ENCODE data around the gene PNO1.
"Not testable (repeated sequence)": the region's sequence is repeated elsewhere in the genome, so short reads cannot be mapped to it uniquely, and the experiment has no call there.

Gene PNO1

GRCh38 chr2:68157002-68157401 is 686 bp upstream of the PNO1 start:
- DNase-seq (ENCODE audit: low read depth): no peak

DNA sequence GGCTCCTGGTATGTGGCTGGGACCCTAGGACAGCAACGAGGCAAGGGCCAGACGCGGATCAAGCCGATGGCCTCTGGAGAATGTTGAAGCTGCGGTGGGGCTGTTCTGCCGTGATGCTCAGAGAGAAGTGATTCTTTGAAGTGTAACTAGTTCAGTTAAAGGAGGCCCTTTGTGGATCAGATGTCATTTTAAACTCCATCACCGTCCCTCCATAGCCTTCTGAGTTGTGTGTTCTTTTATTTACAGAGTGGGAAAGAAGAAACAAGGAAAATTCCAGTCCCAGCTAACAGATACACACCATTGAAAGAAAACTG is 403 bp downstream of the PNO1 start:
- no peak for DNase-seq (ENCODE audit: low read depth)

- DNase-seq (ENCODE audit: low read depth): no peak
These were observed 6.0 kb downstream of the PNO1 start for GRCh38 chr2:68163641-68164040.

DNA sequence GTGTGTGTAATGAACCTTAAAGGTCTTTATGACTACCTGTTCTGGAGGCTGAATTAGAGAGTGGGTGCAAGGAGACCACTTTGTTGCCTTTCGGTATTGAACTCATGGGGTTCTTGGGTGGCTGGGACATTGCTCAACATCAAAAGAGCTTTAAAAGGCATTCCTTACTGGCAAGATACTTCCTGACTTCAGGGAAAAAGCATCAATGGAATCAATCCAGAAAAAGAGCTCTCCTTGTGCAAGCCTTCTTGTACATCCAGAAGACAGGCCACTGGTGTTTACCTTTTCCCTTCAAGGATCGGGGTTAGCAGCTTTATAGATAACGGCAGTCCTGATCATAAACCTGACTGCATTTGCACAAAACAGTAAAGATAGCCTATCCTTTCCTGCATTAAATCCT is 9.5 kb downstream of the PNO1 start:
- peak; percentile 34 for DNase-seq (ENCODE audit: low read depth)

- DNase-seq (ENCODE audit: low read depth): no peak
These were observed 11.6 kb downstream of the PNO1 start for GRCh38 chr2:68169308-68169707.

DNA sequence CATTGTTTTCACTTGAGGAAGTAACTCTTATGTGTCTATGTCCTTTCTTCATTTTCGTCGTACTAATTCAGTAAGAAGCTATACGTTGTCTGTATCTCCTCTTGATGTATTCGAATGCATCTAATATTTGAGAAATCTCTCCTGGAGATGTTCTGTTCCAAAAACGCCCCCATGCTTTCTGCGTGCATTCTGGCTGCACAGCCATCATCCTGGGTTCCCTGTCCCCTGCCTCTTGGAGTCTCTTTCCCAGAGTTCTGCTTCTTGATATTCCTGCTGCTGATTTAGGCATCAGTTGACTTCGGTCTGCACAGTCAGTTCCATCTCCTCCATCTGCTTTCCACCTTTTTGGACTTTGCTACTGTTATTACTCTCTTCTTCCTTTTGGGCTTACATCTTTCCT is 13.5 kb downstream of the PNO1 start:
- no peak for DNase-seq (ENCODE audit: low read depth)

DNA sequence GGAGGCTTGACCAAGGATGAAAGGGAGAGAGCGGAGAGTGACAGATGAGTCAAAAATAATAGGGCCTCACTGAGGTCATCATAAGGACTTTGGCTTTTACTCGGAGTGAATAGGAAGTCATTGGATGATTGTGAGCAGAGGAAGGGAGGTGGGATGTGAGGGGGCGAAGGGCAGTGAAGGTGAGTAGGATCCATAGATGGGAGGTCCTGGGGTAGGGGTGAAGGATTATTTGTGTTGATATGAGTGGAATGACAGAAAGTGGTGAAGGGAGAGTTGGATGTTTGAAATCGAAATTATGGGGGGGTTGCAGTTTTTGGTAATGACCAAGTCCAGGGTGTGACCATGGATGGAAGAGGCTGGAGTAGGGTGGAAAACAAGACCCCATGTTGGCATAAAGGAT is 14.0 kb downstream of the PNO1 start:
- no peak for DNase-seq (ENCODE audit: low read depth)

GRCh38 chr2:68172521-68172920 is 14.8 kb downstream of the PNO1 start:
- DNase-seq (ENCODE audit: low read depth): no peak

DNA sequence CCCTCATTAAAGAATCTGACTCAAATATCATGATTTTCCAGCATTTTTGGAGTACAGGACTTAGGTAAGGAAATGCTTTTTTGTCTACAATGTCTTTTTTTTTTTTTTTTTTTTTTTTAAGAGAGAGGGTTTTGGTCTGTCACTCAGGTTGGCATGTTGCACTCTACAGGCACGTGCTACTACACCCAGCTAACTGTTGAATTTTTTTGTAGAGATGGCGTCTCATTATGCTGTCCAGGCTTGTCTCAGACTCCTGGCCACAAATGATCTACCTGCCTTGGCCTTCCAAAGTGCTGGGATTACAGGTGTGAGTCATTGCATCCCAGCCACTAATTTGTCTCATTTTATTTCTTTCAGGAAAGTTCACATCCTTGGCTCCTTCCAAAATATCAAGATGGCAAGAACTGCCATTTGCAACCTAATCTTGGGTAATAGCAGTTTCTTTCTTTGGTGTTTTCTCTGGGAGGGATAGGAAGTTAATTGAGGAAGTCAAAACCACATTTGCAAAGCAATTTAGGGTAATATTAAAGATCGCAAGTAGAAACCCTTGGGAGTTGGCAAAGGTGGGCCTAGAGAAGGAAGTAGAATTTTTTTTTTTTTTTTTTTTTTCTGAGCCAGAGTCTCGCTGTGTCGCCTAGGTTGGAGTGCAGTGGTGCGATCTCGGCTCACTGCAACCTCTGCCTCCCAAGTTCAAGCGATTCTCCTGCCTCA is 15.5 kb downstream of the PNO1 start:
- no peak for DNase-seq (ENCODE audit: low read depth)

DNA sequence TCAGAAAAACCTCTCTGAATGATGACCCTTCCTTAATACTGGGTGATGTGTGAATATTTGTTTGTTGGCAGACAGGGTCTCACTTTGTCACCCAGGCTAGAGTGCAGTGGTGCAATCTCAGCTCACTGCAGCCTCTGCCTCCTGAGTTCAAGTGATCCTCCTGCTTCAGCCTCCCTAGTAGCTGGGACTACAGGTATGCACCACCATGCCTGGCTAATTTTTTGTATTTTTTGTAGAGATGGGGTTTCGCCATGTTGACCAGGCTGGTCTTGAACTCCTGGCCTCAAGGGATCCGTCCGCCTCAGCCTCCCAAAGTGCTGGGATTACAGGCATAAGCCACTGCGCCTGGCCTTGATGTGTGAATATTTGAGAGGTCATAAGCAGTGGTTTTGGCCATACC is 17.5 kb downstream of the PNO1 start:
- DNase-seq (ENCODE audit: low read depth): not testable (repeated sequence)

- no peak for DNase-seq (ENCODE audit: low read depth)
These were observed 19.0 kb downstream of the PNO1 start for GRCh38 chr2:68176657-68177056.

DNA sequence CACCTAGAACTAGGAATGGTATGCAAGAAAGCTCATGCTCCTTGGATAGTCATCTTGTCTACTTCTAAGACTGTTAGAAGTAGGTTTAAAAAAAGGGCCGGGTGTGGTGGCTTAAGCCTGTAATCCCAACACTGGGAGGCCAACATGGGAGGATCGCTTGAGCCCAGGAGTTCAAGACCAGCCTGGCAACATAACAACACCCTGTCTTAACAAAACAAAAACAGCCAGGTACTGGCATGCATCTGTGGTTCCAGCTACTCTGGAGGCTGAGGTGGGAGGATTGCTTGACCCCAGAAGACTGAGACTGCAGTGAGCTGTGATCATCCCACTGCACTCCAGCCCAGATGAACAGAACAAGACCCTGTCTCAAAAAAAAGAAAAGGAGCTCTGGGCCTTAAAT is 19.9 kb downstream of the PNO1 start:
- no peak for DNase-seq (ENCODE audit: low read depth)

GRCh38 chr2:68178432-68178831 is 20.7 kb downstream of the PNO1 start:
- DNase-seq (ENCODE audit: low read depth): no peak

GRCh38 chr2:68178954-68179627 is 21.4 kb downstream of the PNO1 start:
- DNase-seq (ENCODE audit: low read depth): no peak

- DNase-seq (ENCODE audit: low read depth): no peak
These were observed 25.2 kb downstream of the PNO1 start for GRCh38 chr2:68182902-68183301.

DNA sequence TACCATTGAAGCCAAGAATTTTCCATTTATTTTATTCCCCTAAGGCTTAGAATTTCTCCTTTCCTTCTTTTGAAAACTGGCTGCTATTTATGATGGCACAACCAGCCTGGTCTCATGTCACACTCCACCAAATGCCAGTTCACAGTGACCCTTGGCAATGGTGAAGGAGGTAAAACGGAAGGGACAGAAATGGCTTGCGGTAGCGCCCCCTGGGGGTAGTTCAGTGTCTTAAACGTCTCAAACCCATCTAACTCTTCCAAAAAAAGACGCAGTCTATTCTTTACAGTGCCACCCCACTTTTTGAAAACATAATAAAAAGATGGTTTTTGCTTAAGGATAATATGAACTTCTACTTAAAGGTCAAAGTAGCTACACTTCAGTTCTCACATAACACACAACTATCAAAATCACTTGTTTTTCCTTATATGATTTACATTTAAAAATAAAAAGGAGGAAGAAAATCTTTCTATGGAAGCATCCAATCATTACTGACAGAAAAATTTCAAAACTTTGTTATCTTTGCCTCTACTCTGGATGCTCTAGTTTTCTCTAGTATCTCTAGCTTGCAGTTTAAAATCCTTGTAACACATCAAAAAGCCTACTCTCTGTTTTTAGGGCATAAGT is 28.0 kb downstream of the PNO1 start:
- peak; percentile 50 for DNase-seq (ENCODE audit: low read depth)

DNA sequence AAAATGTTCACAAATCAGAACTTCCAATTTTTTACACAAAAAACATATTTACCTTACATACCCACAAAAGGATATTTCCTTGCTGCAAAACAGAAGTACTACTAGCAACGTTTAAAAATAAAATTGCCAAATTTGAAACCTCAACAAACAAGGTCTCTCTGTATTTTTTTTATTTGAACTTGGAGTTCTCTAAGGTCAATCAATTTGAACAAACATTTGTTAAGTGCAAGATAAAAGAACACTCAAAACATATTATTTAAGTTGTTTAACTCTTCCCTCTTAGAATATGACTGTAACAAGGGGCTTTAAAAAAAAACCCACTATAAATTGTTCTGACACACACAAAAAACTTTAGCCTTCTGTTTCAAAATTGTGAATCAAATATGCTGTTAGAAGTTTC is 29.6 kb downstream of the PNO1 start:
- no peak for DNase-seq (ENCODE audit: low read depth)

DNA sequence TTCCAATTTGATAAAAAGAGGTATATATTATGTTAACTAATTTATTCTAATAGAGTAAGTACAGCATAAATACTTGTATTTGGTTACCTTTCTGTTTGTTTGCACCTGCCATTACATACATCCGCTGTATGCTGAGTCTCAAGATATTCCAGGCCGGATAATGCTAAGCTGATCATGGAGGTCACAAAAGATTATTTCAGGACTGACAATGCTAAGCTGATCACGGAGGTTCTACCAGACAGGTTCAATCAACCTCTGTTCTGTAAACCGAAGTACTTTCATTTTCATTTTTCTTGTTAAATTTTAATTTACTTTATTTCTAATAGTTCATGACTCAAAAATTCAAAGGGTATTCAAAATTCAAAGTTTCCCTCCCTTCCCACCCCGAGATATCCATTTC is 31.1 kb downstream of the PNO1 start:
- no peak for DNase-seq (ENCODE audit: low read depth)

DNA sequence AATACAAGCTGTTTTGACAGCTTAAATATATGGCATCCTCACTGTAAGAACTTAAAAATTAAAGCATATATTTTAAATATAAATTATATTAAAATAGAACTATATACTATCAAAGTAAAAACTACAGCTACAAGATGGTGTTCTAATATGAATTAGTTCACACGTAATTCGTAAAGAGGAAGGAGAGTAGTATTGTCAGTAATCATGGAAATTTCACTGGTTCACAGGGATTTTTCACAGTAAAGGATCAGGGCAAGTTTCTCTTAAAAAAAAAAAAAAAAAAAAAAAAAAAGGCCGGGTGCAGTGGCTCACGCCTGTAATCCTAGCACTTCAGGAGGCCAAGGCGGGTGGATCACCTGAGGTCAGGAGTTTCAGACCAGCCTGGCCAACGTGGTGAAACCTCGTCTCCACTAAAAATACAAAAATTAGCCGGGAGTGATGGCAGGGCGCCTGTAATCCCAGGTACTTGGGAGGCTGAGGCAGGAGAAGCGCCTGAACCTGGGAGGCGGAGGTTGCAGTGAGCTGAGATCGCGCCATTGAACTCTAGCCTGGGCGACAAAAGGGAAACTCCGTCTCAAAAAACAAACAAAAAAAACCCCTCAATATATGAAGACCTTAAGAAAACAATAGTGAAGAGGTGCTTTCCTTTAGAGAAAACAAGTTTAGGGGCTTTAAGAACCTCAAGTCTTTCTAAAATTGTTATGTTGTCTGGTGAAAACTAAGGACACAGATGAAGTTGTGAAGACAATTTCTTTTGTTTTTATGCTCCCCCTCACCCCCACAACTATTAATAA is 32.5 kb downstream of the PNO1 start:
- no peak for DNase-seq (ENCODE audit: low read depth)

- DNase-seq (ENCODE audit: low read depth): peak; percentile 78
These were observed 33.5 kb downstream of the PNO1 start for GRCh38 chr2:68190991-68191731.

- DNase-seq (ENCODE audit: low read depth): peak; percentile 8
These were observed 35.5 kb downstream of the PNO1 start for GRCh38 chr2:68193144-68193543.

DNA sequence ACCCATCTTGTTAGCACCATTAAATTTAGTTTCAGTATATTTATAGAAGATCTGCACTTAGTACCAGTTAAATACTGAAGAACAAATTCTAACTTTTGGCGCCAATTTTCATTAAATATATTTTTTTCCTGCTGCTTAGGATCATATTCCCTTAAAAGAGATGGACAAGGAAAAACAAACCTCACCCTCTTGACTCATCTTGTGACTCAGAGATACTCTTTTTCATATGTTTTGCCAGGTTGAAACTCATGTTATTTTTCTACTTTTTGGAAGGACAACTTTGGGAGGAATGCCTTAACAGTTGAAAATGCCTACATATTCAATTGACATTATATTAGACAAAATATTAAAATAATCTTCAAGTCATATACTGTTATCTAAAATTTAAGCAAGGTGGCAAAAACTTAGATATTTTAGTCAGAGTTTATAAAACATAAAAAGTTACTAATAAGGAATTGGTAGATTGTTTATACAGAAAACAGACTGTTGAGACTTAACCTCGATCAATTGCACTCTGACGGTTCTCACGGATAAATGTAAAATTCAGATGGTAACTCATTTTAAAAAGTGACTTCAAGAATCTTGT is 36.2 kb downstream of the PNO1 start:
- DNase-seq (ENCODE audit: low read depth): peak; percentile 64
